ENCODE results near the gene UBE2L5.

DNA sequence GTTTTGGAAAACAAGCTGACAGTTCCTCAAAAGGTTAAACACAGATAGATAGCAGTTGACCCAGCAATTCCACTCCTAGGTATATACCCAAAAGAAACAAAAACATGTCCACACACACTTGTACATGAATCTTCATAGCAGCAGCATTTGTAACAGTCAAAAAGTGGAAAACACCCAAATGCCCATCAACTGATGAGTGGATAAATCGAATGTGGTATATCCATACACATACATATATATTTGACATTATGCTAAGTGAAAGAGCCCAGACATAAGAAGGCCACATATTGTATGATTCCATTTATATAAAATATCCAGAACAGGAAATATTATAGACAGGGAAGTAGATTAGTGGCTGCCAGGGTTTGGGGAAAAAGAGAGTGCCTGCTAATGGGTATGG is 51.4 kb downstream of the UBE2L5 start:
- TF ChIP-seq, protein P1, sequence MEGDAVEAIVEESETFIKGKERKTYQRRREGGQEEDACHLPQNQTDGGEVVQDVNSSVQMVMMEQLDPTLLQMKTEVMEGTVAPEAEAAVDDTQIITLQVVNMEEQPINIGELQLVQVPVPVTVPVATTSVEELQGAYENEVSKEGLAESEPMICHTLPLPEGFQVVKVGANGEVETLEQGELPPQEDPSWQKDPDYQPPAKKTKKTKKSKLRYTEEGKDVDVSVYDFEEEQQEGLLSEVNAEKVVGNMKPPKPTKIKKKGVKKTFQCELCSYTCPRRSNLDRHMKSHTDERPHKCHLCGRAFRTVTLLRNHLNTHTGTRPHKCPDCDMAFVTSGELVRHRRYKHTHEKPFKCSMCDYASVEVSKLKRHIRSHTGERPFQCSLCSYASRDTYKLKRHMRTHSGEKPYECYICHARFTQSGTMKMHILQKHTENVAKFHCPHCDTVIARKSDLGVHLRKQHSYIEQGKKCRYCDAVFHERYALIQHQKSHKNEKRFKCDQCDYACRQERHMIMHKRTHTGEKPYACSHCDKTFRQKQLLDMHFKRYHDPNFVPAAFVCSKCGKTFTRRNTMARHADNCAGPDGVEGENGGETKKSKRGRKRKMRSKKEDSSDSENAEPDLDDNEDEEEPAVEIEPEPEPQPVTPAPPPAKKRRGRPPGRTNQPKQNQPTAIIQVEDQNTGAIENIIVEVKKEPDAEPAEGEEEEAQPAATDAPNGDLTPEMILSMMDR (IDR thresholded peaks at IDR 0.05; ENCODE audit: extremely low read depth in 1 of 2, insufficient read depth in 1 of 2, low read depth in 1 of 2, low read length in 2 of 2), result no peak
- TF ChIP-seq EZH2 (IDR thresholded peaks at IDR 0.05; ENCODE audit: borderline replicate concordance, low read depth, low read length, severe bottlenecking), result no peak
- no peak for TF ChIP-seq JUN (IDR thresholded peaks at IDR 0.05; ENCODE audit: borderline replicate concordance, insufficient read depth, insufficient read length, low read depth)
- TF ChIP-seq, protein P2, sequence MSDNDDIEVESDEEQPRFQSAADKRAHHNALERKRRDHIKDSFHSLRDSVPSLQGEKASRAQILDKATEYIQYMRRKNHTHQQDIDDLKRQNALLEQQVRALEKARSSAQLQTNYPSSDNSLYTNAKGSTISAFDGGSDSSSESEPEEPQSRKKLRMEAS (IDR thresholded peaks at IDR 0.05; ENCODE audit: insufficient read depth, insufficient read length), result no peak
- TF ChIP-seq GATA2 (IDR thresholded peaks at IDR 0.05; ENCODE audit: insufficient read depth, insufficient read length, low read depth, low read length), result no peak
- TF ChIP-seq POLR2AphosphoS5 (IDR thresholded peaks at IDR 0.05; ENCODE audit: insufficient read depth, low read depth, low read length), result no peak
- no peak for TF ChIP-seq MYC (IDR thresholded peaks at IDR 0.05; ENCODE audit: low read depth, low read length)
- no peak for TF ChIP-seq FOS (IDR thresholded peaks at IDR 0.05; ENCODE audit: borderline replicate concordance, insufficient read depth, low read length)
- no peak for TF ChIP-seq POLR2A (IDR thresholded peaks at IDR 0.05; ENCODE audit: low read depth, low read length)

Measured in endothelial cell of umbilical vein (primary cell).